Activated B cell treated with CpG ODN at 0.5 μM for 24 hours (primary cell): ENCODE measurements around the gene FNTB. TPM values are rescaled to one million over a fixed set of nuclear protein-coding genes. Genes with fewer than 3 reads are reported as not detected.

Experiments
- ATAC-seq: fragments of 200-7000 bp; cut with Tn5 transposase; one replicate; pipeline ENCODE4 v1.10.0; 2021; ENCODE audit warnings: low read depth, mild to moderate bottlenecking, moderate library complexity
- CTCF ChIA-PET: fragments of 350-600 bp; sonication (Branson Sonifier 250); formaldehyde crosslinking; loops from one replicate; lab custom pipeline; 2021; ENCODE audit warnings: antibody characterized with exemption; lab: Charles Lee
- POLR2A ChIA-PET: fragments of 350-600 bp; sonication (Branson Sonifier 250); formaldehyde crosslinking; loops from one replicate; lab custom pipeline; 2021; ENCODE audit warnings: antibody characterized with exemption; lab: Charles Lee
- DNase-seq: peaks from one replicate; pipeline ENCODE4 v3.0.0; 2022
- H3K27ac Mint-ChIP-seq: one replicate; pipeline ENCODE4 v1.8.0; 2020; ENCODE audit warnings: mixed read lengths
- H3K27me3 Mint-ChIP-seq: one replicate; pipeline ENCODE4 v1.8.0; 2021; ENCODE audit warnings: mixed read lengths
- H3K36me3 Mint-ChIP-seq: one replicate; pipeline ENCODE4 v1.8.0; 2021; ENCODE audit warnings: low read depth, mixed read lengths
- H3K4me1 Mint-ChIP-seq: one replicate; pipeline ENCODE4 v1.8.0; 2021; ENCODE audit warnings: mixed read lengths
- H3K4me3 Mint-ChIP-seq: one replicate; pipeline ENCODE4 v1.8.0; 2020; ENCODE audit warnings: mild to moderate bottlenecking, mixed read lengths
- H3K9me3 Mint-ChIP-seq: one replicate; pipeline ENCODE4 v1.8.0; 2020; ENCODE audit warnings: mixed read lengths
- intact Hi-C: fragments of 100-400 bp; cut with micrococcal nuclease; formaldehyde crosslinking; loops from one replicate; pipeline ENCODE4 v1.15.1; 2024
- total RNA-seq: library from RNA; stranded (reverse); gene quantifications from 2 replicates; pipeline ENCODE4 v1.2.3, GENCODE V29; 2022
- TF ChIP-seq, protein P1 (sequence below): fragments of 200-600 bp; IDR thresholded peaks from one replicate; pipeline ENCODE4 v1.8.0; 2022; ENCODE audit warnings: antibody characterized with exemption, mild to moderate bottlenecking

The FNTB gene
- total RNA-seq, 1 donor from 2014 or later: 10.5 TPM

DNA sequence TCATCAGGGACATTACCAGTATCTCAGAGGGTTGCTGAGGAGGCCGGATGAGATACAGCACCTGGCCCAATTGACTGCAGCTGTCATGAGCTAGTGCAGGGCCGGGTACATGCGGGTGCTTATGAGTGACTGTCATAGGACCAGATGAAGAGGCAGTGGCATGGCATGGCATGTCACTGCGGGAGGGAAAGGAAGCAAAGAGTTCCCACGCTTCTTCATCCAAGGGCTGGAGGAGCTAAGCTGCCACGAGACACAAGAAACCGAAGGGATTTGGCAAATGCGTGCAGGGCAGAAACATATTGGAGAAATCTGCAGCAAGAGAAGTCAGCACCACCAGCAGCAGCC lies 33.4 kb upstream of the FNTB start:
- no peak for DNase-seq
- no peak overlapping the region for H3K27ac Mint-ChIP-seq
- intact Hi-C loops: no loop called here
- H3K9me3 Mint-ChIP-seq: no peaks in the 10 kb centered on the region
- peaks cover 11% of the 10 kb centered on the region for H3K4me1 Mint-ChIP-seq
- peaks cover 8% of the 10 kb centered on the region for H3K36me3 Mint-ChIP-seq
- ChIA-PET CTCF (no interaction called here), POLR2A (interaction anchor here (0.6 kb wide), 1 partner anchor 1204 kb away, joined by 6 read pairs; no protein-coding TSS in a partner anchor)
- H3K4me3 Mint-ChIP-seq: no peak overlapping the region
- no peak for ATAC-seq
- TF ChIP-seq, protein P1, sequence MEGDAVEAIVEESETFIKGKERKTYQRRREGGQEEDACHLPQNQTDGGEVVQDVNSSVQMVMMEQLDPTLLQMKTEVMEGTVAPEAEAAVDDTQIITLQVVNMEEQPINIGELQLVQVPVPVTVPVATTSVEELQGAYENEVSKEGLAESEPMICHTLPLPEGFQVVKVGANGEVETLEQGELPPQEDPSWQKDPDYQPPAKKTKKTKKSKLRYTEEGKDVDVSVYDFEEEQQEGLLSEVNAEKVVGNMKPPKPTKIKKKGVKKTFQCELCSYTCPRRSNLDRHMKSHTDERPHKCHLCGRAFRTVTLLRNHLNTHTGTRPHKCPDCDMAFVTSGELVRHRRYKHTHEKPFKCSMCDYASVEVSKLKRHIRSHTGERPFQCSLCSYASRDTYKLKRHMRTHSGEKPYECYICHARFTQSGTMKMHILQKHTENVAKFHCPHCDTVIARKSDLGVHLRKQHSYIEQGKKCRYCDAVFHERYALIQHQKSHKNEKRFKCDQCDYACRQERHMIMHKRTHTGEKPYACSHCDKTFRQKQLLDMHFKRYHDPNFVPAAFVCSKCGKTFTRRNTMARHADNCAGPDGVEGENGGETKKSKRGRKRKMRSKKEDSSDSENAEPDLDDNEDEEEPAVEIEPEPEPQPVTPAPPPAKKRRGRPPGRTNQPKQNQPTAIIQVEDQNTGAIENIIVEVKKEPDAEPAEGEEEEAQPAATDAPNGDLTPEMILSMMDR: no peak
- no peaks in the 10 kb centered on the region for H3K27me3 Mint-ChIP-seq

GRCh38 chr14:64953661-64954060 lies 33.0 kb upstream of the FNTB start:
- ChIA-PET POLR2A (interaction anchor here (0.6 kb wide), 1 partner anchor 1205 kb away, joined by 6 read pairs; no protein-coding TSS in a partner anchor), CTCF (no interaction called here)
- intact Hi-C loops: no loop called here
- no peak for ATAC-seq
- peaks cover 11% of the 10 kb centered on the region for H3K4me1 Mint-ChIP-seq
- DNase-seq: no peak
- no peak overlapping the region for H3K27ac Mint-ChIP-seq
- no peak overlapping the region for H3K4me3 Mint-ChIP-seq
- no peaks in the 10 kb centered on the region for H3K27me3 Mint-ChIP-seq
- TF ChIP-seq, protein P1: no peak
- peaks cover 7% of the 10 kb centered on the region for H3K36me3 Mint-ChIP-seq
- H3K9me3 Mint-ChIP-seq: no peaks in the 10 kb centered on the region

DNA sequence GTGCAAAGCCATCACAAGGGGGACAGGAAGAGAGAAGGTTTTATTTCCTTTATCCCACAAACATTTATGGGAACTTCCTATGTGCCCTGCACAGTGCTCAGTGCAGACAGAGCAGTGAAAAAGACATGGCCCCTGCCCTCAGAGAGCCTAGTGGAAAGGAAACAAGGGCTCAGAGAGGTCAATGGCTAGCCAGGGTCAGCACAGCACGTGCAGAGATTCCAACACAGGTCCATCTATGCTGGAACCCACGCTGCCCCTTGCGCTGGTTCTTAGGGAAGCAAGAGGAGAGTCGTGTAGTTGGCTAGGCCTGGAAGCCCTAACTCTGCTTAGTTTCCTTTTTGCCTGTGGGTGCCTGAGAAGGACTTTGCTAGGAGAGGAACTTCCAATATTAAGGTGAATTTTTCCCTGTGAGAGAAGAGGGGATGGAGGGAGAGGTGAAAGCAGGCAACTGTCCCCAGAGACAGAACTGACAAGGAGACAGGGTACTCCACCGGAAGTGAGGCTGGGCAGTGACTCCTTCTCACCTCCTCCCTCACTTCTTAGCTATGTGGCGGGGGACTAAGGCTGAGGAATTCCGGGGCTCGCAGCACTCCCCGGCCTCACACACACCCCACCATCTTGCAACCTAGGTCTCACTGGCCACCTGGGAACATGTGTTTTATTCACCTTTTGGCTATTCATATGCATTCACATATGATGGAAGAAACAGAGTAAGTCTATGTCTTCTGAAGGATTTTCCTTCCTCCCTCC lies 32.0 kb upstream of the FNTB start:
- no peak for ATAC-seq
- Mint-ChIP-seq H3K27me3 (no peaks in the 10 kb centered on the region), H3K4me1 (peaks cover 11% of the 10 kb centered on the region), H3K36me3 (peaks cover 2% of the 10 kb centered on the region), H3K9me3 (no peaks in the 10 kb centered on the region), H3K27ac (no peak overlapping the region), H3K4me3 (no peak overlapping the region)
- POLR2A ChIA-PET: no interaction called here
- CTCF ChIA-PET: no interaction called here
- TF ChIP-seq, protein P1: no peak
- intact Hi-C loops: no loop called here
- no peak for DNase-seq

- POLR2A ChIA-PET: no interaction called here
- no peaks in the 10 kb centered on the region for H3K27me3 Mint-ChIP-seq
- H3K9me3 Mint-ChIP-seq: no peaks in the 10 kb centered on the region
- H3K27ac Mint-ChIP-seq: no peak overlapping the region
- ATAC-seq (no peak), DNase-seq (no peak)
- TF ChIP-seq, protein P1: no peak
- H3K4me1 Mint-ChIP-seq: peaks cover 11% of the 10 kb centered on the region
- intact Hi-C loops: no loop called here
- H3K4me3 Mint-ChIP-seq: no peak overlapping the region
- CTCF ChIA-PET: no interaction called here
- peaks cover 2% of the 10 kb centered on the region for H3K36me3 Mint-ChIP-seq
These were observed 31.4 kb upstream of the FNTB start for GRCh38 chr14:64955297-64955696.

DNA sequence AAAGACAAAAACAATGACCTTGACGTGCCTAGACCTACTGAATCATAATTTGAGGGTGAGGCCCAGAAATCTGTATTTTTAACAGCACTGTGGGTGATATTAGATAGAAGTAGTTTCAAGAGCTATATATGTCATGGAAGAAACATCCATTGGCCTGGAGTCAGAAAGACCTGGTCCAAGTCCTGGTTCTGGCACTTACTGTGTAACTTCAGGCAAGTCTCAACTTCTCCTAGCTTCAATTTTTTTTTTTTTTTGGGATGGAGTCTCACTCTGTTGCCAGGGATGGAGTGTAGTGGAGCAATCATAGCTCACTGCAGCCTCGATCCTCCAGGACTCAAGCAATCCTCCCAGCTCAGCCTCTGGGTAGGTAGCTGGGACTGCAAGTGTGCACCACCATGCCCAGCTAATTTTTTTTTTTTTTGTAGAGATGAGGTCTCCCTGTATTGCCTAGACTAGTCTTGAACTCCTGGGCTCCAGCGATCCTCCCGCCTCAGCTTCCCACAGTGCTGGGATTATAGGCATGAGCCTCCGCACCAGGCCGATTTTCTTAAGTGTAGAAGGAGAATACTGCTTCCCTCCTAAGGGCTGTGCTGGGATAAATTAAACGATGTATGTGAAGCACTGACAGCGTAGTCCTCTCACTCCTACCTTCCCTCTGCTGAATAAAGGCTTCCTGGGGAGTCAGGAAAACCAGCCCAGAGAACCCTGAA lies 29.8 kb upstream of the FNTB start:
- Mint-ChIP-seq H3K4me1 (peaks cover 11% of the 10 kb centered on the region), H3K9me3 (no peaks in the 10 kb centered on the region), H3K27me3 (no peaks in the 10 kb centered on the region), H3K27ac (no peak overlapping the region), H3K36me3 (peaks cover 2% of the 10 kb centered on the region), H3K4me3 (no peak overlapping the region)
- POLR2A ChIA-PET: no interaction called here
- ATAC-seq: no peak
- CTCF ChIA-PET: no interaction called here
- TF ChIP-seq, protein P1: no peak
- no peak for DNase-seq
- intact Hi-C loops: no loop called here
